Measurements from ENCODE around the gene HUS1. TPM values are rescaled to one million over a fixed set of nuclear protein-coding genes. Genes with fewer than 3 reads are reported as not detected.
"Not testable (repeated sequence)": the region's sequence is repeated elsewhere in the genome, so short reads cannot be mapped to it uniquely, and the experiment has no call there.

The HUS1 gene
- total RNA-seq, 3 donors from 2014 or later: 48.9 to 55.3 (median 54.8) TPM

DNA sequence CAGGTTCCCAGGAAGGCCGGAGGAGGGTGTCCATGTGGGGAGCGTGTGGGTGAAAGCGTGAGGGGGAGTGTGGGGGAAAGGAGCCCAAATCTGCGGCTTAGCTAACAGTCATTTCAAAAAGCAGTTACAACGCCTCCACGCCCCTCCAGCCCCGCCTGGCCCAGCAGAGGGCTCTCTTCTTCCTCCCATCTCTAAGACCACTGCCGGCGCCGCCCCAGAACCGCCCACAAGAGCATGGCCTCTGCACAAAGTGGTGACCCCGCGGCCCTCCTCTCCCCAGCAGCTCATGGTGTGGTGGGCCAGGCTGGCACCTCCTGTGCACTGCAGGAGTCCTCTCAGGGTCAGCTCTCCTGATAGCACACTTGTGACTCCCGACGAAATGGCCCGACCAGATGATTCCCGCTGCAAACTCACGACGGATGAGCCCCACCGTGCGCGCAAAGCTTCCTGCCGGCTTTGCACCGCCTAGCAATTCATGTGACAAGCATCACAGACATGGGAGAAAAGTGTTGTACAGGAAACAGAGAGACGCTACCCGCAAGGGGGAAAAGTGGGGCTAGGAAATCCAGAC lies 12.4 kb upstream of the HUS1 start:
- peak; percentile 81 for DNase-seq
- peak overlapping the region; percentile 88 for H3K4me3 Mint-ChIP-seq
- no peaks in the 10 kb centered on the region for H3K27me3 Mint-ChIP-seq (ENCODE audit: low read depth)
- peak; percentile 98 for ATAC-seq
- no peaks in the 10 kb centered on the region for H3K36me3 Mint-ChIP-seq (ENCODE audit: insufficient read depth)
- no peaks in the 10 kb centered on the region for H3K9me3 Mint-ChIP-seq
- peaks cover 17% of the 10 kb centered on the region for H3K4me1 Mint-ChIP-seq (ENCODE audit: low read depth)

DNA sequence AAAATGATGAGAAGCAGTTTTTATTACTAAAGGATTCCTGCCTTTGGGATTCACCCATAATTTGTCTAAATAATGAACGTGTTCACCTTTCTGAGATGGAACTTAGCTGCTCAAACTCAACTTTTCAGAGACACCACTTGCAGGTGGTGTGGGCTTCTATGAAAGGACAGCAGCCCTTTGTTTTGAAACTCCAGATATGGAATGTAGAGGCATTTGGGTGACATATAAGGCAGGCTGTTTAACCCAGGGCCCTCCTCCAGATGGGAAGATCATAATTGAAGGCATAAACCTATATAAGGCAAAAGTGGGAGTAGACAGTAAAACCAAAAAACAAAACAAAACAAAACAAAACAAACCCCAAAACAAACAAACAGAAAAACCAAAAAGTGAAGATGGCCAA lies 11.9 kb upstream of the HUS1 start:
- no peaks in the 10 kb centered on the region for H3K9me3 Mint-ChIP-seq
- DNase-seq (no peak), ATAC-seq (no peak)
- peak overlapping the region; percentile 88 for H3K4me3 Mint-ChIP-seq
- H3K36me3 Mint-ChIP-seq (ENCODE audit: insufficient read depth): no peaks in the 10 kb centered on the region
- H3K4me1 Mint-ChIP-seq (ENCODE audit: low read depth): peaks cover 17% of the 10 kb centered on the region
- no peaks in the 10 kb centered on the region for H3K27me3 Mint-ChIP-seq (ENCODE audit: low read depth)

DNA sequence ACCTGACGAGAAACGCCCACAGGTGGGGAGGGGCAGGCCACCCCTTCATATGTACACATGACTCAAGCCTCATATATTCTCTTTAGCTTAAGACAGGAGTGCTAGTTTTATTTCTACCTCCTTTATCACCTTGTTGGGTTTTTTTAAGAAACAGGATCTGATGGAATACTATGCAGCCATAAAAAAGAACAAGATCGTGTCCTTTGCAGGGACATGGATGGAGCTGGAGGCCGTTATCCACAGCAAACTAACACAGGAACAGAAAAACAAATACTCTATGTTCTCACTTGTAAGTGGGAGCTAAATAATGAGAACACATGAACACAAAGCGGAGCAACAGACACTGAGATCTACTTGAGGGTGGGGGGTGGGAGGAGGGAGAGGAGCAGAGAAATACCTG lies 11.2 kb upstream of the HUS1 start:
- ATAC-seq (no peak), DNase-seq (no peak)
- Mint-ChIP-seq H3K9me3 (no peaks in the 10 kb centered on the region), H3K36me3 (ENCODE audit: insufficient read depth) (no peaks in the 10 kb centered on the region), H3K27me3 (ENCODE audit: low read depth) (no peaks in the 10 kb centered on the region), H3K4me3 (no peak overlapping the region), H3K4me1 (ENCODE audit: low read depth) (peaks cover 17% of the 10 kb centered on the region)

DNA sequence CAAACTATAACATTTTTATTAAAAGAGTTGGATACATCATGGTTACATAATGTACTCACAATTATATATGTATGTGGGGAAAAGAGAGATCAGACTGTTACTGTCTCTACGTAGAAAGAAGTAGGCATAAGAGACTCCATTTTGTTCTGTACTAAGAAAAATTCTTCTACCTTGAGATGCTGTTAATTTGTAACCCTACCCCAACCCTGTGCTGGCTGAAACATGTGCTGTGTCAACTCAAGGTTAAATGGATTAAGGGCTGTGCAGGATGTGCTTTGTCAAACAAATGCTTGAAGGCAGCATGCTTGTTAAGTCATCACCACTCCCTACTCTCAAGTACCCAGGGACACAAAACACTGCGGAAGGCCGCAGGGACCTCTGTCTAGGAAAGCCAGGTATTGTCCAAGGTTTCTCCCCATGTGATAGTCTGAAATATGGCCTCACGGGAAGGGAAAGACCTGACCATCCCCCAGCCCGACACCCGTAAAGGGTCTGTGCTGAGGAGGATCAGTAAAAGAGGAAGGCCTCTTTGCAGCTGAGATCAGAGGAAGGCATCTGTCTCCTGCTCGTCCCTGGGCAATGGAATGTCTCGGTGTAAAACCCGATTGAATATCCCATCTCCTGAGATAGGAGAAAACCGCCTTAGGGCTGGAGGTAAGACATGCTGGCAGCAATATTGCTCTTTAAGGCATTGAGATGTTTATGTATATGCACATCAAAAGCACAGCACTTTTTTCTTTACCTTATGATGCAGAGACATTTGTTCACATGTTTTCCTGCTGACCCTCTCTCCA lies 10.4 kb upstream of the HUS1 start:
- peaks cover 17% of the 10 kb centered on the region for H3K4me1 Mint-ChIP-seq (ENCODE audit: low read depth)
- not testable (repeated sequence) for H3K9me3 Mint-ChIP-seq; DNase-seq; H3K4me3 Mint-ChIP-seq; H3K27me3 Mint-ChIP-seq (ENCODE audit: low read depth); H3K36me3 Mint-ChIP-seq (ENCODE audit: insufficient read depth); ATAC-seq

DNA sequence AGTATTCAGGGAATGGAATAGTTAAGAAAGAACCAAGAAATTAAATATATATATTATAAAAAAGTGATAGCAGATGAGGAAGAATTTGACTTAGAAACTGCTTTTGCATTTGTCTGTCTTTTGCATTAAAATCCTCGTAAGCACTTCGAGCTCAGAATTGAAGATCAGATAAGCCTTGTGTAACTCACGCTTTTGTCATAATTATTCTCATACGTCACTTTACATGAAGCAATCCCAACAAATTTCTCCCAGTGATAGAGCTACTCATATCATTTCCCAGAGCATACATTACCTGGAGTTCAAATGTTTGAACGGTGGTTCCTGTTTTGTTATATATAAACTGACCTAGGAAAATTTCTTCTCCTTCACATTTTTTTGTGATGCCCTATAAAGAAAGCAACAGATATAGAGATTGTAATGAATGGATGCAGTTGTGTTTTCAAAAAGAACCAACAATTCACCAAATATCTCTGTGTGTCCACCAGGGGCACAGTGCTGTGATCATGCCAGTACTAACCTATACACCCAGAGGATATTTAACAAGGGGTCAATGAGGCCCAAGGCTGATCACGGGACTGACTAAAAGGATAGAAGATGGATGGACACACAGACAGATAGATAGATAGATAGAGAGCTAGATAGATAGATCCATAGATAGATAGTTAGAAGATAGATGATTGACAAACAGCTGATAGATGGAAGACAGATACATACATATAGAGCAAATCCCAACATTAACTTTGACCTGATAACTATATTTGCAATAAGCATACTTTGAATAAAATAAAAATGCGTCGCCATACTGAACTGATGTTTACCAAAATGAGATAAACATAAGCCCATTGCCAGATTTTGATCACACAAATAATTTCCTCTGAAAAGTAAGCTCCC lies 9.3 kb upstream of the HUS1 start:
- no peaks in the 10 kb centered on the region for H3K36me3 Mint-ChIP-seq (ENCODE audit: insufficient read depth)
- peaks cover 17% of the 10 kb centered on the region for H3K4me1 Mint-ChIP-seq (ENCODE audit: low read depth)
- H3K9me3 Mint-ChIP-seq: no peaks in the 10 kb centered on the region
- ATAC-seq: no peak
- no peak for DNase-seq
- H3K4me3 Mint-ChIP-seq: no peak overlapping the region
- H3K27me3 Mint-ChIP-seq (ENCODE audit: low read depth): no peaks in the 10 kb centered on the region

DNA sequence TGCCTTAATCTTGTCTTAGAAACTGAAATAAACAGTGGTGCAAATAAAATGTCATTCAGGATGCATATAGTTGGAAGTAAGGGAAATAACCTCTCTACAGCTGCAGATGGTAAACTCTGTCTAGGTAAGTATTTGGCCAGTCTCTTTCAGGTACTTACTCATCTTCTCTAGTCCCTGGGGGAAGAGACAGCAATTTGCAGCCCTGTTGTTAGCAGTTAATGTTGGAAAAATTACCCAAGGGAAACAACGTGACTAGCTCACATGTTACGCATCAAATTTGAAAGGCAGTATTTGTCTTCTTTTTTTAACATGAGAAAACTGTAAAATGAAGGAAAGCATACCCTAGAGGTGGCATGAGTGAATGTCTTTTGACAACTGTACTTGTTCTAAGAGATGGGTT lies 3.2 kb upstream of the HUS1 start:
- DNase-seq: no peak
- H3K27me3 Mint-ChIP-seq (ENCODE audit: low read depth): no peaks in the 10 kb centered on the region
- H3K9me3 Mint-ChIP-seq: no peaks in the 10 kb centered on the region
- H3K36me3 Mint-ChIP-seq (ENCODE audit: insufficient read depth): peaks cover 5% of the 10 kb centered on the region
- H3K4me3 Mint-ChIP-seq: no peak overlapping the region
- ATAC-seq: no peak
- peaks cover 14% of the 10 kb centered on the region for H3K4me1 Mint-ChIP-seq (ENCODE audit: low read depth)

DNA sequence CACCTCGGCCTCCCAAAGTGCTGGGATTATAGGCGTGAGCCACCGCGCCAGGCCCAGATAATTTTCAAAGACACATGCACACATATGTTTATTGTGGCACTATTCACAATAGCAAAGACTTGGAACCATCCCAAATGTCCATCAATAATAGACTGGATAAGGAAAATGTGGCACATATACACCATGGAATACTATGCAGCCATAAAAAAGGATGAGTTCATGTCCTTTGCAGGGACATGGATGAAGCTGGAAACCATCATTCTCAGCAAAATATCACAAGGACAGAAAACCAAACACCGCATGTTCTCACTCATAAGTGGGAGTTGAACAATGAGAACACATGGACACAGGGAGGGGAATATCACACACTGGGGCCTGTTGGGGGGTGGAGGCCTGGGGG lies 1.2 kb upstream of the HUS1 start:
- DNase-seq; H3K27me3 Mint-ChIP-seq (ENCODE audit: low read depth); H3K9me3 Mint-ChIP-seq; H3K4me3 Mint-ChIP-seq; ATAC-seq: not testable (repeated sequence)
- Mint-ChIP-seq H3K36me3 (ENCODE audit: insufficient read depth) (peaks cover 16% of the 10 kb centered on the region), H3K4me1 (ENCODE audit: low read depth) (peaks cover 17% of the 10 kb centered on the region)

DNA sequence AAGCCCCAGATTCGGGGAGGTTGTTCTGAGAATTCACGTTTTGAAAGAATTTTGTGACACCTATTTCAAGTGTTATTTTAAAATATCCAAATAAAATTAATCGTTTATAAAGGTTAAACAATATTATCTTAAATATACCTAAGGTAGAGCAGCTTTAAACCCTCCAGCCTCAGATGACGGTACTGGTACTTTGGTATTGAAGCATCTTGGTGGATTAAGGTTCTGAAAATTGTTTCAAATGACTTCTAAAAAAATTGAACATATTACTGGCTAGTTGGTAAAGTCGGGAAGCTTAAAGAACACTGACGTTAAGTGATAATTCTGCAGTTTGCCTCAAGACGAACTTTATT lies 392 bp upstream of the HUS1 start:
- ATAC-seq (no peak), DNase-seq (no peak)
- H3K9me3 Mint-ChIP-seq: no peaks in the 10 kb centered on the region
- H3K4me3 Mint-ChIP-seq: peak overlapping the region; percentile 94
- no peaks in the 10 kb centered on the region for H3K27me3 Mint-ChIP-seq (ENCODE audit: low read depth)
- peaks cover 16% of the 10 kb centered on the region for H3K36me3 Mint-ChIP-seq (ENCODE audit: insufficient read depth)
- H3K4me1 Mint-ChIP-seq (ENCODE audit: low read depth): peaks cover 17% of the 10 kb centered on the region

DNA sequence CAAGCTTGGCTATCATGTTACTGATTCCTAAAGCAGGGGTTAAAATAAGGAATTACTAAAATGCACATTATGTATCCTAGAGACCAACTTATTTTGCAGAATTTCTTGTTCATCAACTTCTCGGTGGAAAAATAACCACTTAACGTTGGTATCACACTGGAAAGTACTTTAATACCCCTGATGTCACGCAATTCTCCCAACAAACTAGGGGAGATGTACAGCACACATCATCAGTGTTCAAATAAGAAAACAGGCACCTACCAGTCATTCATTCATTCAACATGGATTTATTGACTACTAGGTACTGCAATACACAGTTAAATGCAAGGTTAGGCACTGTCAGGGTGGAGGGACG lies 648 bp downstream of the HUS1 start:
- Mint-ChIP-seq H3K4me1 (ENCODE audit: low read depth) (peaks cover 24% of the 10 kb centered on the region), H3K4me3 (peak overlapping the region; percentile 94), H3K27me3 (ENCODE audit: low read depth) (no peaks in the 10 kb centered on the region), H3K36me3 (ENCODE audit: insufficient read depth) (peaks cover 26% of the 10 kb centered on the region), H3K9me3 (no peaks in the 10 kb centered on the region)
- no peak for DNase-seq
- no peak for ATAC-seq

DNA sequence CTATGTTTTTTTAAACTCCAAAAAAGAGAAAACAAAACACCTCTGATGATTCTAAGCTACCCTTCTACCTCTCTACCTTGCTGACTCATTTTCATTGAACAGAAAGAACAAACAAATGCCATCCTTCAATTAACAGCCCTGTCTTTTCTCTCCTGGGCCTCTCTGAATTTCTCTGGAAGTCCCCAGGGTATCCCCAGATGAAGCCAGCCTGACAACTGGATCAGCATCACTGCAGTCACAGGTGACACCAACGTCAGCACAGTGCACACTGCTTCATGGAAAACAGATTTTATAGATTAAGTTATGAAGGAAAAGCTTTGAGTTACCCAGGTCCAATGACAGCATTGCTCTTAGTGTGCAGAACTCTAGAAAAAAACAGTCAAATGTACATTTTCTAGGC lies 5.7 kb downstream of the HUS1 start:
- H3K27me3 Mint-ChIP-seq (ENCODE audit: low read depth): no peaks in the 10 kb centered on the region
- DNase-seq (no peak), ATAC-seq (peak; percentile 47)
- H3K36me3 Mint-ChIP-seq (ENCODE audit: insufficient read depth): peaks cover 51% of the 10 kb centered on the region
- no peak overlapping the region for H3K4me3 Mint-ChIP-seq
- peaks cover 49% of the 10 kb centered on the region for H3K4me1 Mint-ChIP-seq (ENCODE audit: low read depth)
- H3K9me3 Mint-ChIP-seq: no peaks in the 10 kb centered on the region

DNA sequence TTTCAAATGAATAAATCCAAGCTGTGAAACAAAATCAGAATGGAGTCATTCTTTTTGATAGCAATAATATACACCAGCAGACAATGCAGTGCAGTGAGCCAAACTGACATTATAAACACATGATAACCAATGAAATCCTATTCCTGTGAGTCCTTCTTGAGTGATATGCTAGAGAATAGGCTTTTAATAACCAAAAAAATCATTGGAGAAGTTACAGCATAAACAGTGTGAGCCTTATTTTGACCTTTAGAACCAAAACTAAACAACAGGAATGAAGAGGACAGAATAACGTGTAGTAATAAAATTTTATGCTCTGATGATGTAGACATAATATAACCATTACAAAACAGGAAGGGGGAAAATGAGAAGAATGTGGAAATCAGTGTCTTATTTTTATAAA lies 8.7 kb downstream of the HUS1 start:
- peaks cover 43% of the 10 kb centered on the region for H3K4me1 Mint-ChIP-seq (ENCODE audit: low read depth)
- peaks cover 55% of the 10 kb centered on the region for H3K36me3 Mint-ChIP-seq (ENCODE audit: insufficient read depth)
- H3K27me3 Mint-ChIP-seq (ENCODE audit: low read depth): no peaks in the 10 kb centered on the region
- DNase-seq (no peak), ATAC-seq (no peak)
- no peaks in the 10 kb centered on the region for H3K9me3 Mint-ChIP-seq
- H3K4me3 Mint-ChIP-seq: no peak overlapping the region

DNA sequence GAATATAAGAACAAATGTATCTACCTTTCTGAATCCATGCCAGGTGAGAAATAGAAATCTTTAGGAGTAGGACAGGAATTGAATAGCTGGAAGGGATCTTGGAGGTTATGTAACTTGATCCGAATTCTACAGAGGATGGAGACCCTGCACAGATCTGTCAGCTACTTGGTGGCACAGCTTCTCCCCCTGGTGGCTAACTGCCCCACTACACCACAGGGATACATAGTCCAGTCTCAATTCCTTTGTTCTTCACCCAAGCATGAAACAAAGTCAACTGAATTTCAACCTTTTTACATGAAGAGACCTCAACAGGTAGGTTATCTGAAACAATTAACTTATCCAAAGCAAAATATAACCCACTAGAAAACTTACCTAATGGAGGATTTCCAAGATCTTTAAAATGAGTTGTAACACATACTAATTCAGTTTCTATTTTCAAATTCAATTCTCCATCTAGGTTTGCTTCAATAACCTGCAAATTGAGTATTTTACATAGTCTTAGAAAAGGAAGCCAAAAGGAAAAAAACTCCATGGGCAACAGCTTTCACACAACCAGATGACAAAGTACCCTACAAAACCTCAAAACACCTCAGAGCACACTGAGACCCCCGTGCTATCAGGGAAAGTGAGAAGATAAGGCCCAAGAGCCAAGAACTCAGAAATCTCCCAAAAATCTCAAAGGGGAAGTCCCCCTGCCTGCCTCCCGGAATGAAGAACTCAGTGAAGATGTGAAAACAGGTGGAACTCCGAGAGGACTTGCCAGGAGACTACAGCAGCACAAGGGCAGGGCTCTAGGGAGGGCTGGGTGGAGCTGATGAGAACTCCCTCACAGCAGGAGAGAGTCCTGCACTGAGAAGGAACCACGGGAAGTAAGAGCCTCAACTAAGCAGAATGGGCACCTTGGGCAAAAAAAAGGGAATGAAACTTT lies 10.3 kb downstream of the HUS1 start:
- peaks cover 40% of the 10 kb centered on the region for H3K4me1 Mint-ChIP-seq (ENCODE audit: low read depth)
- H3K4me3 Mint-ChIP-seq: no peak overlapping the region
- peaks cover 61% of the 10 kb centered on the region for H3K36me3 Mint-ChIP-seq (ENCODE audit: insufficient read depth)
- no peaks in the 10 kb centered on the region for H3K27me3 Mint-ChIP-seq (ENCODE audit: low read depth)
- ATAC-seq (peak; percentile 76 to 80), DNase-seq (peak; percentile 38)
- H3K9me3 Mint-ChIP-seq: no peaks in the 10 kb centered on the region

DNA sequence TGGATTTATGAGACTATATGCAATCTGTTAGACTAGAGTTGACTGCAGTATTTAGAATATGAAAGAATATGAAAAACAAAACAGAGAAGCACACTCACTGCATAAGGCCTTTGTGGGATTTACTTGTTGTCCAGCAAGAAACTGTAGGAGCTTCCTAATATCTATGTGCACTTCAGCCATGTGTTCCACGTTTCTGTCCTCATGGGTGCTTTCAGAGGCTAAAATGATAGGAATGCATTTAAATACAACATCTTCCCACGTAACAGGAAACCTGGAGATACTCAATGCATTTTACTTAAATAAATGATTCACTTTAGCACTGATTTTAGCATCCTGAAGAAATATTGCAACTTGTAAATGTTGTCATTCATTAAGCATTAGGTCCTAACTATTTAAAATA lies 11.7 kb downstream of the HUS1 start:
- Mint-ChIP-seq H3K4me3 (no peak overlapping the region), H3K4me1 (ENCODE audit: low read depth) (peaks cover 27% of the 10 kb centered on the region), H3K9me3 (no peaks in the 10 kb centered on the region), H3K36me3 (ENCODE audit: insufficient read depth) (peaks cover 56% of the 10 kb centered on the region), H3K27me3 (ENCODE audit: low read depth) (no peaks in the 10 kb centered on the region)
- DNase-seq (no peak), ATAC-seq (no peak)

DNA sequence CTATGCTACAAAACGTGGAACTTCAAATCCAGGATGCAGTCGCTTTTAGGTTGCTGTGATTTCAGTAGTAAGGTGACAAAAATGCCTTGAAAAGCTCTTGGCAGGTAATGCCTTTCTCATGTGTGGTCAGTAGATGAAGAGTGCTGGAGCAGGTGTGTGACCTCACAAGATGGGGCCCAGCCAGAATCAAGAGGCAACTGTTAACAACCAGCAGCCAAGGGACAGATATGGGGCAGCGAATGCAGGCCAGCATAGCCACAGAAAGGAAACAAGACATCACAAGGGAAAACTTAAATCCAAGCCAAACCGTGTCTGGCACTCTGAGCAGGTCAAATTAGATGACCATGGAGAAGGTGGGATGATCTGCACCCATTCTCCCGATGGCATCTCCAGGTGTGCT lies 12.3 kb downstream of the HUS1 start:
- H3K36me3 Mint-ChIP-seq (ENCODE audit: insufficient read depth): peaks cover 55% of the 10 kb centered on the region
- DNase-seq (no peak), ATAC-seq (no peak)
- H3K4me1 Mint-ChIP-seq (ENCODE audit: low read depth): peaks cover 24% of the 10 kb centered on the region
- no peaks in the 10 kb centered on the region for H3K9me3 Mint-ChIP-seq
- H3K4me3 Mint-ChIP-seq: no peak overlapping the region
- H3K27me3 Mint-ChIP-seq (ENCODE audit: low read depth): no peaks in the 10 kb centered on the region
